SJCRH30 (cell line): ENCODE results near the gene C16orf87. TPM values are rescaled to one million over a fixed set of nuclear protein-coding genes. Genes with fewer than 3 reads are reported as not detected.
"Not testable (repeated sequence)": the region's sequence is repeated elsewhere in the genome, so short reads cannot be mapped to it uniquely, and the experiment has no call there.

ENCODE experiments used
- DNase-seq, 2 experiments: peaks; one replicate each; pipeline ENCODE4 v3.0.0-alpha.2; 2015 to 2020
- H3K27ac ChIP-seq: fragments of 250-450 bp; sonication (Bioruptor Pico); 2 replicates; pipeline ENCODE4 v1.5.1; 2020; ENCODE audit warnings: mild to moderate bottlenecking, moderate library complexity
- H3K27me3 ChIP-seq: fragments of 250-450 bp; sonication (Bioruptor Pico); 2 replicates; pipeline ENCODE4 v1.5.1; 2020; ENCODE audit warnings: mild to moderate bottlenecking, moderate library complexity
- H3K36me3 ChIP-seq: fragments of 250-450 bp; sonication (Bioruptor Pico); 2 replicates; pipeline ENCODE4 v1.5.1; 2020; ENCODE audit warnings: mild to moderate bottlenecking, moderate library complexity
- H3K4me1 ChIP-seq: fragments of 250-450 bp; sonication (Bioruptor Pico); 2 replicates; pipeline ENCODE4 v1.5.1; 2020; ENCODE audit warnings: mild to moderate bottlenecking, moderate library complexity
- H3K4me3 ChIP-seq: fragments of 250-450 bp; sonication (Bioruptor Pico); 2 replicates; pipeline ENCODE4 v1.5.1; 2020; ENCODE audit warnings: mild to moderate bottlenecking, moderate library complexity
- H3K9me3 ChIP-seq: fragments of 250-450 bp; sonication (Bioruptor Pico); replicated peaks from 2 replicates; pipeline ENCODE4 v1.5.1; 2020; ENCODE audit warnings: mild to moderate bottlenecking, moderate library complexity
- total RNA-seq: library from RNA; depleted of rRNA; stranded (reverse); fragments of >200 nt; shearing (Covaris generic); gene quantifications from 2 replicates; pipeline ENCODE4 v1.2.3, GENCODE V29; 2014

The C16orf87 gene
- total RNA-seq, 1 experiment from 2014 or later = 32.5 TPM

DNA sequence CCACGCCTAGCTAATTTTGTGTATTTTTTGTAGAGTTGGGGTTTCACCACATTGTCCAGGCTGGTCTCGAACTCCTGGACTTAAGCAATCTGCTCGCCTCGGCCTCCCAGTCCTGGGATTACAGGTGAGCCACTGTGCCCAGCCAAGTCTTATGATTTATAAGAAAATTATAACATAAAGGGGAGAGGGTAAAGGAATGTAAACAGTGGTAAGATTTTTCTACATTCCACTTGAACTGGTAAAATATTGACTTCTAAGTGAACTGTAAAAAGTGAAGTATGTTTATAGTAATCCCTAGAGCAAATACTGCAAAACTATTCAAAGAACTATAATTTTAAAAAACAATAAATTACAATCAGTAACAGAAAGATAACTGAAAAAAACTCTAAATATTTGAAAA, 33.5 kb downstream of the C16orf87 start:
- Histone ChIP-seq H3K36me3 (peaks cover 6% of the 10 kb centered on the region; the same call in 1 of the 2 replicates), H3K4me3 (no peak overlapping the region), H3K27ac (no peak overlapping the region), H3K4me1 (peaks cover 3% of the 10 kb centered on the region; the same call in 1 of the 2 replicates), H3K27me3 (no peaks in the 10 kb centered on the region), H3K9me3 (peaks cover 5% of the 10 kb centered on the region; the same call in 1 of the 2 replicates)
- no peak for DNase-seq

- H3K9me3 ChIP-seq = peaks cover 5% of the 10 kb centered on the region; the same call in 1 of the 2 replicates
These were observed 34.2 kb downstream of the C16orf87 start for GRCh38 chr16:46796764-46797269.

DNA sequence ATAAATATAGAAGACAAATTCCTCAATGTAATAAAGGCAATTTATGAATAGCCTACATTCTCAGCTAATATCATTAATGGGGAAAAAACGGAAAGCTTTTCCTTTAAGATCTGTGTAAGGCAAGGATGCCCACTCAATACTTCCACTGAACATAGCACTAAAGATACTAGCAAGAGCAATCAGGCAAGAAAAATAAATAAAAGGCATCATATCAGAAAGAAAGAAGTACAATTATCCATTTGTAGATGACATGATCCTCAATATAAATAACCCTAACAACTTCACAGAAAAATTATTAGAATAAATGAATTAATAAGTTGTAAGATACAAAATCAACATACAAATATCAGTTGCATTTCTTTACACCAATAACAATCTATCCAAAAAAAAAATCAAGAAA, 37.1 kb downstream of the C16orf87 start:
- H3K27ac ChIP-seq = no peak overlapping the region

More at GRCh38 chr16:46796764-46797269, 34.2 kb downstream of the C16orf87 start:
- Histone ChIP-seq H3K27ac (no peak overlapping the region), H3K36me3 (peaks cover 6% of the 10 kb centered on the region; the same call in 1 of the 2 replicates), H3K4me3 (no peak overlapping the region), H3K27me3 (no peaks in the 10 kb centered on the region), H3K4me1 (peaks cover 3% of the 10 kb centered on the region; the same call in 1 of the 2 replicates)
- DNase-seq = no peak

GRCh38 chr16:46790599-46791270, 40.2 kb downstream of the C16orf87 start:
- H3K27ac ChIP-seq = no peak overlapping the region
- peaks cover 3% of the 10 kb centered on the region; the same call in 1 of the 2 replicates for H3K4me1 ChIP-seq
- H3K9me3 ChIP-seq = peaks cover 5% of the 10 kb centered on the region
- no peak for DNase-seq
- no peak overlapping the region for H3K4me3 ChIP-seq
- no peaks in the 10 kb centered on the region for H3K27me3 ChIP-seq
- H3K36me3 ChIP-seq = no peaks in the 10 kb centered on the region; the same call in 1 of the 2 replicates

More for the DNA sequence above, 37.1 kb downstream of the C16orf87 start:
- no peak overlapping the region for H3K4me3 ChIP-seq
- H3K27me3 ChIP-seq = no peaks in the 10 kb centered on the region
- peaks cover 5% of the 10 kb centered on the region; the same call in 1 of the 2 replicates for H3K9me3 ChIP-seq
- H3K4me1 ChIP-seq = peaks cover 3% of the 10 kb centered on the region; the same call in 1 of the 2 replicates
- no peak for DNase-seq
- H3K36me3 ChIP-seq = peaks cover 6% of the 10 kb centered on the region; the same call in 1 of the 2 replicates

DNA sequence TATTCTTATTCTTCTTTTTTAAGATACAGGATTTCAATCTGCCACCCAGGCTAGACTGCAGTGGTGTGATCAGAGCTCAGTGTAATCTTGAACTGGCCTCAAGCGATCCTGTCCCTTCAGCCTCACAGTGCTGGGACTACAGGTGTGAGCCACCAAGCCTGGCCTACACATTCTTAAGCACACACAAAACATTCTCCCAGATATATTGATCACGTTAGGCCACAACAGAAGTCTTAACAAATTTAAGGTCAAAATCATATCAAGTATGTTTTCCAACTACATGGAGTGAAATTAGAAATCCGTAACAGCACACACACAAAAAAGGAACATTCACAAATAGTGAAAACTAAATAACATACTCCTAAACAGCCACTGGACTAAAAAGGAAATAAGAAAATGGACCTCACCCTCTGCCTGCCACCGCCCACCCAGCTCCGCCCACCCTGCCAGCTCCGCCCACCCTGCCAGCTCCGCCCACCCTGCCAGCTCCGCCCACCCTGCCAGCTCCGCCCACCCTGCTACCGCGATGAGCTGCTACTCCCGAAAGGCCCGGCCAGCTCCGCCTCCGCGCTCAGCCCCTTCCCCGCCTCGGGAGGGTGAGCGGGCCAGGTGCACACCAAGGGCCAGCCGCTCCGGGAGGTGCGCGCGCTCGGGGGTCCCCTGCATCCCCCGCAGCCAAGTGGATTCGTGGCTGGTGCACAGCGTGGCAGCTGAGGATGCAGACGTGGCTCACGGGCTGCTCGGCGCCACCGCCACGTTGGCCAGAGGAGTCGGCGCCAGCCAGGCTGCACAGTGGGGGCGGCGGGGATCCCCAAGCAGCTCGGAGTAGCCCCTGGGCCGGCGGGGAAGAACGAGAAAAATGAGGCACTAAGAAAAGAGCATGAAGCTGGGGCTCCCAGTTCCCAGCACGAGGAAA, 41.2 kb downstream of the C16orf87 start:
- Histone ChIP-seq H3K4me1 (no peaks in the 10 kb centered on the region), H3K27ac (no peak overlapping the region), H3K27me3 (no peaks in the 10 kb centered on the region), H3K9me3 (peaks cover 5% of the 10 kb centered on the region), H3K4me3 (no peak overlapping the region), H3K36me3 (no peaks in the 10 kb centered on the region)
- no peak for DNase-seq

- no peaks in the 10 kb centered on the region for H3K4me1 ChIP-seq
- H3K4me3 ChIP-seq = no peak overlapping the region
- no peak overlapping the region for H3K27ac ChIP-seq
- H3K36me3 ChIP-seq = no peaks in the 10 kb centered on the region
- peaks cover 5% of the 10 kb centered on the region for H3K9me3 ChIP-seq
- H3K27me3 ChIP-seq = no peaks in the 10 kb centered on the region
- DNase-seq = no peak
These were observed 42.0 kb downstream of the C16orf87 start for GRCh38 chr16:46788891-46789474.

GRCh38 chr16:46787909-46788308, 43.1 kb downstream of the C16orf87 start:
- DNase-seq = no peak
- Histone ChIP-seq H3K4me3 (no peak overlapping the region), H3K27me3 (no peaks in the 10 kb centered on the region), H3K27ac (no peak overlapping the region), H3K4me1 (no peaks in the 10 kb centered on the region), H3K36me3 (no peaks in the 10 kb centered on the region), H3K9me3 (peaks cover 3% of the 10 kb centered on the region; the same call in 1 of the 2 replicates)

DNA sequence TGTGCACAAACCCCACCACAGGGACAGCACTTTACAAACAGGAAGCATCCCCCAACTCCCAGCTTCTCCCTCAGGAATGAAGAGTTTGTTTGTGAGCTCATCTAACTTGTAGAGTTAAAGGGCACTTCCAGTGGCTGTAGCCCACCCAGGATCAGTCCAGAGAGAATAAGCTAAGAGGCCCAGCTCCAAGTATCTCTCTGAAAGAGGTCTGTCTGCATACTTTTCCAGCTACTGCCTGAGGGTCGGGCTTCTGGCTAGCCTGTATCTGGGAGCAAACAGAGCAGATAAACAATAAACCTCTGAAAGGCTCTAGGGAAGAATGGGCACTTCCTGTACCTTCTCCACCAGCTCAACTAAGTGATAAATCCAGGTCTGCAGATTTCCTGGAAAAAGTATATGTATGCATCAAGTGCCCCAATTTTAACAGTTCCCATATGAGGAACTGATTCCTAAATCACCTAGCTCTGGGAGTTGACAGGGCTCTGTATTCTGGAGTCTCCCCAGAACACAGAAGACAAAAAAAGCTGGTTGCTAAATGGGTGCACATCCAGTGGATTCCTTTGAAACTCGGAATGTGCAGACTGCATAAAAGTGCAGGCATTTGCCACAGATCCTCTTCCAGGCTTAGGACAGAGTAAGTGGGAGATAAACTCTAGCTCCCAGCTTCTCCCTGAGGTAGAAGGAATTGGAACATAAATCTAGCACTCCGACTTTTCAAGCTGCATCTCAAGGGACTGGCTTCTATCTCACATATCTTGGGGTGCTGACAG, 45.7 kb downstream of the C16orf87 start:
- Histone ChIP-seq H3K4me1 (no peaks in the 10 kb centered on the region), H3K9me3 (peaks cover 3% of the 10 kb centered on the region; the same call in 1 of the 2 replicates), H3K27me3 (no peaks in the 10 kb centered on the region), H3K36me3 (no peaks in the 10 kb centered on the region), H3K4me3 (no peak overlapping the region), H3K27ac (no peak overlapping the region)
- DNase-seq = no peak

- H3K27me3 ChIP-seq, H3K4me3 ChIP-seq, H3K4me1 ChIP-seq, DNase-seq, H3K27ac ChIP-seq, H3K9me3 ChIP-seq, H3K36me3 ChIP-seq: not testable (repeated sequence)
These were observed 46.4 kb downstream of the C16orf87 start for GRCh38 chr16:46784569-46784968.

DNA sequence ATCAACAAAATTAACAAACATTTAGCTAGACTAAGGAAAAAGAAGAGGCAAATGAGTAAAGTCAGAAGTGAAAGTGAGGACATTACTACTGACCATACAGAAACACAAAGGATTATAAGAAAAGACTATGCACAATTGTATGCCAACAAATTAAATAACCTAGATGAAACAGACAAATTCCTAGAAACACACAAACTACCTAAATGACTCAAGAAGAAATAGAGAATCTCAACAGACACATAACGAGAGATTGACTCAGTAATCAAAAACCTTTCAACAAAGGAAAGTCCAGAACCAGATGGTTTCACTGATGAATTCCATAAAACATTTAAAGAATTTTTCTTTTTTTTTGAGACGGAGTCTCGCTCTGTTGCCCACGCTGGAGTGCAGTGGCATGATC, 47.2 kb downstream of the C16orf87 start:
- Histone ChIP-seq H3K27ac (no peak overlapping the region), H3K9me3 (peaks cover 3% of the 10 kb centered on the region; the same call in 1 of the 2 replicates), H3K4me1 (no peaks in the 10 kb centered on the region), H3K27me3 (no peaks in the 10 kb centered on the region), H3K4me3 (no peak overlapping the region), H3K36me3 (no peaks in the 10 kb centered on the region)
- no peak for DNase-seq

- H3K27ac ChIP-seq = no peak overlapping the region
- no peak for DNase-seq
- H3K4me3 ChIP-seq = no peak overlapping the region
- no peaks in the 10 kb centered on the region; the same call in 1 of the 2 replicates for H3K9me3 ChIP-seq
- no peaks in the 10 kb centered on the region for H3K4me1 ChIP-seq
- no peaks in the 10 kb centered on the region for H3K36me3 ChIP-seq
- H3K27me3 ChIP-seq = no peaks in the 10 kb centered on the region
These were observed 48.7 kb downstream of the C16orf87 start for GRCh38 chr16:46782320-46782719.

DNA sequence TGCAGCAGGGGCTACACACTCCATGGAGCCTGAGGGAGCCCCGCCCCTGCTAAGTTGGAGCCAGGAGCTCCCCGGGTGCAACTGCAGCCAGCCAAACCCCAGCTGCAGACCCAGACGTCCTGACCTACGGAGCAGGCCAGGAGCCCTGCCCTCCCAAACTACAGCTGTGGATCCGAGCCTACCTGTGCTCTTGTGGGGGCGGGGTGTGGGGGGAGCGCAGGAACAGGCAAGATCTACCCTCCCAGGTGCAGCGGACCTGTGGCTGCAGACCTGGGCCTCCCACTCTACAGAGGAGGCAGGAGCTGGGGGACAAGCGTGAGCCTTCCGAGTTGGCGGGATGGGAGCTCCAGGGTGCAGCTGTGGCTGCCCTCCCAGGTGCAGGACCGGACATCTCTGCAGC, 53.2 kb downstream of the C16orf87 start:
- Histone ChIP-seq H3K27me3 (no peaks in the 10 kb centered on the region), H3K27ac (no peak overlapping the region), H3K36me3 (no peaks in the 10 kb centered on the region), H3K9me3 (no peaks in the 10 kb centered on the region), H3K4me1 (peaks cover 14% of the 10 kb centered on the region), H3K4me3 (no peak overlapping the region)
- DNase-seq = no peak

DNA sequence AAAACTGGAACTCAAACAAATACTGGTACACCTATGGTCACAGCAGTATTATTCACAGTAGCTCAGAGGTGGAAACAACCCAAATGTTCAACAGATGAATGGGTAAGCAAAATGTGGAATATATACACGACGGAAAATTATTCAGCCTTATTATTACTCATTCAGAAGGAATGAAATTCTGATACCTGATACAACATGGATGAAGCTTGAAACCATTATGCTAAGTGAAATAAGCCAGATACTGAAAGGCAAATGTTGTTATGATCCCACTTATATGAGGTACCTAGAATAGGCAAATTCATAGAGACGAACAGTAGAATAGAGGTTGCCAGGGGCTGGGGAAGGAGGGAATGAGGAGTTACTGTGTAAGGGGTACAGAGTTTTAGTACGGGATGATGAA, 55.8 kb downstream of the C16orf87 start:
- DNase-seq = no peak

GRCh38 chr16:46774743-46775177, 56.2 kb downstream of the C16orf87 start:
- Histone ChIP-seq H3K4me1 (peaks cover 14% of the 10 kb centered on the region), H3K36me3 (no peaks in the 10 kb centered on the region), H3K9me3 (no peaks in the 10 kb centered on the region), H3K27ac (no peak overlapping the region), H3K27me3 (no peaks in the 10 kb centered on the region), H3K4me3 (no peak overlapping the region)
- DNase-seq = no peak

More for the DNA sequence above, 55.8 kb downstream of the C16orf87 start:
- Histone ChIP-seq H3K4me1 (peaks cover 14% of the 10 kb centered on the region), H3K27ac (no peak overlapping the region), H3K9me3 (no peaks in the 10 kb centered on the region), H3K4me3 (no peak overlapping the region), H3K36me3 (no peaks in the 10 kb centered on the region), H3K27me3 (no peaks in the 10 kb centered on the region)
